Astrocyte (in vitro differentiated cells and primary cell): ENCODE data around the gene ZBP1. TPM values are rescaled to one million over a fixed set of nuclear protein-coding genes. Genes with fewer than 3 reads are reported as not detected.

ENCODE experiments used
- DNase-seq: peaks from one replicate; pipeline ENCODE4 v3.0.0-alpha.2; 2010; ENCODE audit warnings: low read depth
- FAIRE-seq: peaks from 2 replicates; lab custom pipeline; 2011; peaks lifted over from hg19 to GRCh38; lab: Jason Lieb, UNC
- H2AFZ ChIP-seq: 2 replicates; pipeline ENCODE4 v1.6.0; 2012; ENCODE audit warnings: low read depth, low read length, inconsistent platforms
- H3K27ac ChIP-seq: 2 replicates; pipeline ENCODE4 v1.5.1; 2011; ENCODE audit warnings: low read depth, low read length, inconsistent platforms
- H3K27me3 ChIP-seq: 2 replicates; pipeline ENCODE4 v1.6.0; 2011; ENCODE audit warnings: low read length, inconsistent platforms; ENCODE audit not compliant: insufficient read depth
- H3K36me3 ChIP-seq: 2 replicates; pipeline ENCODE4 v1.5.1; 2011; ENCODE audit warnings: low read length, inconsistent platforms; ENCODE audit not compliant: insufficient read depth
- H3K4me1 ChIP-seq: 2 replicates; pipeline ENCODE4 v1.5.1; 2011; ENCODE audit warnings: low read length, inconsistent platforms; ENCODE audit not compliant: insufficient read depth
- H3K4me2 ChIP-seq: 2 replicates; pipeline ENCODE4 v1.6.0; 2012; ENCODE audit warnings: low read length, inconsistent platforms
- H3K4me3 ChIP-seq: 2 replicates; pipeline ENCODE4 v1.5.1; 2011; ENCODE audit warnings: low read depth, mild to moderate bottlenecking, low read length, inconsistent platforms; ENCODE audit not compliant: insufficient read depth
- H3K79me2 ChIP-seq: 2 replicates; pipeline ENCODE4 v1.6.0; 2012; ENCODE audit warnings: mild to moderate bottlenecking, low read length, inconsistent platforms; ENCODE audit not compliant: insufficient read depth
- H3K9ac ChIP-seq: 2 replicates; pipeline ENCODE4 v1.6.0; 2012; ENCODE audit warnings: mild to moderate bottlenecking, low read length, inconsistent platforms
- H3K9me3 ChIP-seq: 2 replicates; pipeline ENCODE4 v1.5.1; 2012; ENCODE audit warnings: low read depth, mild to moderate bottlenecking, low read length, inconsistent platforms; ENCODE audit not compliant: insufficient read depth
- H4K20me1 ChIP-seq: 2 replicates; pipeline ENCODE4 v1.6.0; 2012; ENCODE audit warnings: low read length, inconsistent platforms; ENCODE audit not compliant: insufficient read depth
- H3K27ac Mint-ChIP-seq: one replicate; pipeline ENCODE4 v1.8.0; 2021; ENCODE audit warnings: mild to moderate bottlenecking, mixed read lengths; ENCODE audit not compliant: unreplicated experiment
- H3K27me3 Mint-ChIP-seq: one replicate; pipeline ENCODE4 v1.8.0; 2021; ENCODE audit warnings: low read depth, mixed read lengths; ENCODE audit not compliant: unreplicated experiment
- H3K36me3 Mint-ChIP-seq: one replicate; pipeline ENCODE4 v1.8.0; 2021; ENCODE audit warnings: low read depth, mixed read lengths; ENCODE audit not compliant: unreplicated experiment
- H3K4me1 Mint-ChIP-seq: one replicate; pipeline ENCODE4 v1.8.0; 2021; ENCODE audit warnings: low read depth, mixed read lengths; ENCODE audit not compliant: unreplicated experiment
- H3K4me3 Mint-ChIP-seq: one replicate; pipeline ENCODE4 v1.8.0; 2021; ENCODE audit warnings: mild to moderate bottlenecking, moderate library complexity, mixed read lengths; ENCODE audit not compliant: unreplicated experiment
- H3K9me3 Mint-ChIP-seq: one replicate; pipeline ENCODE4 v1.8.0; 2021; ENCODE audit warnings: mild to moderate bottlenecking, mixed read lengths; ENCODE audit not compliant: unreplicated experiment
- CTCF ChIP-seq: IDR thresholded peaks from 2 replicates; pipeline ENCODE4 v1.5.1; 2011; ENCODE audit warnings: low read depth, mild to moderate bottlenecking, inconsistent platforms, low read length, moderate library complexity; ENCODE audit not compliant: insufficient read depth
- EZH2 ChIP-seq: IDR thresholded peaks from 2 replicates; pipeline ENCODE4 v1.6.1; 2012; ENCODE audit warnings: mild to moderate bottlenecking, low read length, inconsistent platforms; ENCODE audit not compliant: insufficient read depth
- total RNA-seq: library from RNA; stranded (reverse); gene quantifications from 2 replicates; pipeline ENCODE4 v1.2.1, GENCODE V29; 2021

The ZBP1 gene
- total RNA-seq, 1 donor from 2014 or later = not detected

GRCh38 chr20:57559289-57559634 is 61.0 kb downstream of the ZBP1 start:
- FAIRE-seq (no peak), DNase-seq (no peak)
- Histone ChIP-seq H2AFZ (no peak overlapping the region), H3K27me3 (peaks cover 42% of the 10 kb centered on the region), H3K27ac (no peak overlapping the region), H4K20me1 (no peaks in the 10 kb centered on the region), H3K9me3 (no peaks in the 10 kb centered on the region), H3K4me2 (no peak overlapping the region), H3K4me1 (no peaks in the 10 kb centered on the region), H3K4me3 (no peak overlapping the region), H3K9ac (no peak overlapping the region), H3K36me3 (no peaks in the 10 kb centered on the region), H3K79me2 (no peaks in the 10 kb centered on the region)
- Mint-ChIP-seq H3K36me3 (no peaks in the 10 kb centered on the region), H3K27me3 (peaks cover 69% of the 10 kb centered on the region), H3K27ac (no peak overlapping the region), H3K4me1 (peaks cover 6% of the 10 kb centered on the region), H3K4me3 (no peak overlapping the region), H3K9me3 (peaks cover 7% of the 10 kb centered on the region)
- TF ChIP-seq CTCF (no peak), EZH2 (no peak)

- Histone ChIP-seq H3K79me2 (no peaks in the 10 kb centered on the region), H3K4me2 (no peak overlapping the region), H3K9ac (no peak overlapping the region), H3K27ac (no peak overlapping the region), H3K4me3 (no peak overlapping the region), H2AFZ (no peak overlapping the region), H3K27me3 (peaks cover 46% of the 10 kb centered on the region), H3K36me3 (no peaks in the 10 kb centered on the region), H4K20me1 (no peaks in the 10 kb centered on the region), H3K4me1 (no peaks in the 10 kb centered on the region), H3K9me3 (no peaks in the 10 kb centered on the region)
- TF ChIP-seq EZH2 = no peak
- no peak for TF ChIP-seq CTCF
- no peak for DNase-seq
- peaks cover 7% of the 10 kb centered on the region for H3K9me3 Mint-ChIP-seq
- no peak for FAIRE-seq
- peaks cover 6% of the 10 kb centered on the region for H3K4me1 Mint-ChIP-seq
- peaks cover 71% of the 10 kb centered on the region for H3K27me3 Mint-ChIP-seq
- H3K27ac Mint-ChIP-seq = no peak overlapping the region
- H3K36me3 Mint-ChIP-seq = no peaks in the 10 kb centered on the region
- H3K4me3 Mint-ChIP-seq = no peak overlapping the region
These were observed 61.5 kb downstream of the ZBP1 start for GRCh38 chr20:57558614-57559288.

GRCh38 chr20:57557926-57558613 is 62.2 kb downstream of the ZBP1 start:
- Mint-ChIP-seq H3K36me3 (no peaks in the 10 kb centered on the region), H3K4me3 (no peak overlapping the region), H3K27me3 (peaks cover 71% of the 10 kb centered on the region), H3K4me1 (peaks cover 6% of the 10 kb centered on the region), H3K9me3 (peaks cover 7% of the 10 kb centered on the region), H3K27ac (no peak overlapping the region)
- Histone ChIP-seq H3K9ac (no peak overlapping the region), H3K27me3 (peaks cover 51% of the 10 kb centered on the region), H3K9me3 (no peaks in the 10 kb centered on the region), H3K27ac (no peak overlapping the region), H2AFZ (no peak overlapping the region), H3K4me1 (no peaks in the 10 kb centered on the region), H3K4me3 (no peak overlapping the region), H3K36me3 (no peaks in the 10 kb centered on the region), H3K4me2 (no peak overlapping the region), H4K20me1 (no peaks in the 10 kb centered on the region), H3K79me2 (no peaks in the 10 kb centered on the region)
- DNase-seq = no peak
- no peak for TF ChIP-seq EZH2
- no peak for TF ChIP-seq CTCF
- no peak for FAIRE-seq
